Neural crest cell (in vitro differentiated cells): ENCODE measurements around the gene SUPT6H. TPM values are rescaled to one million over a fixed set of nuclear protein-coding genes. Genes with fewer than 3 reads are reported as not detected.
"Not testable (repeated sequence)": the region's sequence is repeated elsewhere in the genome, so short reads cannot be mapped to it uniquely, and the experiment has no call there.

Source experiments
- DNase-seq: peaks from one replicate; pipeline ENCODE4 v3.0.0; 2021; ENCODE audit warnings: low read depth, mixed read lengths, low spot score
- H3K27ac Mint-ChIP-seq: one replicate; pipeline ENCODE4 v1.8.0; 2021; ENCODE audit warnings: mild to moderate bottlenecking, mixed read lengths; ENCODE audit not compliant: unreplicated experiment
- H3K27me3 Mint-ChIP-seq: 2 replicates; pipeline ENCODE4 v1.8.0; 2021; ENCODE audit warnings: low read depth, mild to moderate bottlenecking, mixed read lengths
- H3K36me3 Mint-ChIP-seq: 2 replicates; pipeline ENCODE4 v1.8.0; 2021; ENCODE audit warnings: low read depth, mild to moderate bottlenecking, mixed read lengths
- H3K4me1 Mint-ChIP-seq: 2 replicates; pipeline ENCODE4 v1.8.0; 2021; ENCODE audit warnings: mixed read lengths
- H3K4me3 Mint-ChIP-seq: one replicate; pipeline ENCODE4 v1.8.0; 2021; ENCODE audit warnings: mild to moderate bottlenecking, mixed read lengths
- H3K9me3 Mint-ChIP-seq: 2 replicates; pipeline ENCODE4 v1.8.0; 2021; ENCODE audit warnings: mixed read lengths
- total RNA-seq: library from RNA; stranded (reverse); gene quantifications from 2 replicates; pipeline ENCODE4 v1.2.1, GENCODE V29; 2021
- TF ChIP-seq, protein P1 (sequence below): fragments of 200-600 bp; sonication (generic); conservative IDR thresholded peaks from 2 replicates; pipeline ENCODE4 v1.5.0; 2021; ENCODE audit warnings: antibody characterized with exemption, mild to moderate bottlenecking

SUPT6H gene
- total RNA-seq, 1 donor from 2014 or later = 70.0 TPM

DNA sequence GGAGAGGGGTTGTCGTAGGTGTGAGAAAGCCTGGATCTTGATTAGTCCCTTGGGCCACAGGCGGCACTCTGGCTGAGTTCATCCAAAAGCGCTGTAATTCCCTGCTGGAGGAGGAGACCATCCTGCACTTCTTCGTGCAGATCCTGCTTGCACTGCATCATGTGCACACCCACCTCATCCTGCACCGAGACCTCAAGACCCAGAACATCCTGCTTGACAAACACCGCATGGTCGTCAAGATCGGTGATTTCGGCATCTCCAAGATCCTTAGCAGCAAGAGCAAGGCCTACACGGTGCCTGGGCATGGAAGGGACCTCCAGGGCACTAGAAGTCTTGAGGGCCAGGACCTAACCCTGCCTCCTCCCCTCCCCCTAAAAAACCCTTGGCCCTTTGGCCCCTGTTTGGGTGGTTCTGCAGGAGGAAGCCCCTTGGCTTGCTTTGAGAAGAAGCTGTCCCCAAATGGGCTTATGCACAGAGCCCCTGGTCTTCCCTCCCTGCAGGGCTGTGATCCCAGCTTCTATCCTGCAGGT, 72.8 kb downstream of the SUPT6H start:
- Mint-ChIP-seq H3K27ac (no peak overlapping the region), H3K4me3 (no peak overlapping the region), H3K36me3 (no peaks in the 10 kb centered on the region), H3K27me3 (no peaks in the 10 kb centered on the region), H3K4me1 (peaks cover 7% of the 10 kb centered on the region), H3K9me3 (no peaks in the 10 kb centered on the region)
- no peak for DNase-seq
- TF ChIP-seq, protein P1, sequence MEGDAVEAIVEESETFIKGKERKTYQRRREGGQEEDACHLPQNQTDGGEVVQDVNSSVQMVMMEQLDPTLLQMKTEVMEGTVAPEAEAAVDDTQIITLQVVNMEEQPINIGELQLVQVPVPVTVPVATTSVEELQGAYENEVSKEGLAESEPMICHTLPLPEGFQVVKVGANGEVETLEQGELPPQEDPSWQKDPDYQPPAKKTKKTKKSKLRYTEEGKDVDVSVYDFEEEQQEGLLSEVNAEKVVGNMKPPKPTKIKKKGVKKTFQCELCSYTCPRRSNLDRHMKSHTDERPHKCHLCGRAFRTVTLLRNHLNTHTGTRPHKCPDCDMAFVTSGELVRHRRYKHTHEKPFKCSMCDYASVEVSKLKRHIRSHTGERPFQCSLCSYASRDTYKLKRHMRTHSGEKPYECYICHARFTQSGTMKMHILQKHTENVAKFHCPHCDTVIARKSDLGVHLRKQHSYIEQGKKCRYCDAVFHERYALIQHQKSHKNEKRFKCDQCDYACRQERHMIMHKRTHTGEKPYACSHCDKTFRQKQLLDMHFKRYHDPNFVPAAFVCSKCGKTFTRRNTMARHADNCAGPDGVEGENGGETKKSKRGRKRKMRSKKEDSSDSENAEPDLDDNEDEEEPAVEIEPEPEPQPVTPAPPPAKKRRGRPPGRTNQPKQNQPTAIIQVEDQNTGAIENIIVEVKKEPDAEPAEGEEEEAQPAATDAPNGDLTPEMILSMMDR = no peak

DNA sequence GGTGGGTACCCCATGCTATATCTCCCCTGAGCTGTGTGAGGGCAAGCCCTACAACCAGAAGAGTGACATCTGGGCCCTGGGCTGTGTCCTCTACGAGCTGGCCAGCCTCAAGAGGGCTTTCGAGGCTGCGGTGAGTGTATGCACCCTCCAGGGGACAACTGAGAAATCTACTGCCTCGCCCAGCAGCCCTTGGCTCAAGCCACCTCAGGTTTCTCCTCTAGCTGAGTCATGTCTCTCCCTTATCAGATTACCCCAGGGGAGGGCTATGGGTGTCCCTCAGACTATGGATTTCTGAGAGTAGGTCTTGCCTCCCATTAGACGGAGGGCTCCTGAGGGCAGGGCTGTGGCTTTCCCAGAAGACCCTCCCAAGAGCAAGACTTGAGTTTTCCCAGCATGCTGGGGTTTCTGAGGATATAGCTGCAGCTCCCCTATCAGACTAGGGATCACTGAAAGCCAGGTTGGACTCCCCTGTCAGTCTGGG, 73.3 kb downstream of the SUPT6H start:
- Mint-ChIP-seq H3K36me3 (no peaks in the 10 kb centered on the region), H3K4me3 (no peak overlapping the region), H3K9me3 (no peaks in the 10 kb centered on the region), H3K27me3 (no peaks in the 10 kb centered on the region), H3K27ac (no peak overlapping the region), H3K4me1 (peaks cover 5% of the 10 kb centered on the region)
- TF ChIP-seq, protein P1 = no peak
- no peak for DNase-seq

DNA sequence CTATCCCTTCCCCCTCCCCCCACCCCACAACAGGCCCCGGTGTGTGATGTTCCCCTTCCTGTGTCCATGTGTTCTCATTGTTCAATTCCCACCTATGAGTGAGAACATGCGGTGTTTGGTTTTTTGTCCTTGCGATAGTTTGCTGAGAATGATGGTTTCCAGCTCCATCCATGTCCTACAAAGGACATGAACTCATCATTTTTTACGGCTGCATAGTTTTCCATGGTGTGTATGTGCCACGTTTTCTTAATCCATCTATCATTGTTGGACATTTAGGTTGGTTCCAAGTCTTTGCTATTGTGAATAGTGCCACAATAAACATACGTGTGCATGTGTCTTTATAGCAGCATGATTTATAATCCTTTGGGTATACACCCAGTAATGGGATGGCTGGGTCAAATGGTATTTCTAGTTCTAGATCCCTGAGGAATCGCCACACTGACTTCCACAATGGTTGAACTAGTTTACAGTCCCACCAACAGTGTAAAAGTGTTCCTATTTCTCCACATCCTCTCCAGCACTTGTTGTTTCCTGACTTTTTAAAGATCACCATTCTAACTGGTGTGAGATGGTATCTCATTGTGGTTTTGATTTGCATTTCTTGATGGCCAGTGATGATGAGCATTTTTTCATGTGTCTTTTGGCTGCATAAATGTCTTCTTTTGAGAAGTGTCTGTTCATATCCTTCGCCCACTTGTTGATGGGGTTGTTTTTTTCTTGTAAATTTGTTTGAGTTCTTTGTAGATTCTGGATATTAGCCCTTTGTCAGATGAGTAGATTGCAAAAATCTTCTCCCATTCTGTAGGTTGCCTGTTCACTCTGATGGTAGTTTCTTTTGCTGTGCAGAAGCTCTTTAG, 74.1 kb downstream of the SUPT6H start:
- not testable (repeated sequence) for DNase-seq, H3K4me1 Mint-ChIP-seq, H3K9me3 Mint-ChIP-seq, H3K36me3 Mint-ChIP-seq, H3K27ac Mint-ChIP-seq, H3K27me3 Mint-ChIP-seq, H3K4me3 Mint-ChIP-seq

DNA sequence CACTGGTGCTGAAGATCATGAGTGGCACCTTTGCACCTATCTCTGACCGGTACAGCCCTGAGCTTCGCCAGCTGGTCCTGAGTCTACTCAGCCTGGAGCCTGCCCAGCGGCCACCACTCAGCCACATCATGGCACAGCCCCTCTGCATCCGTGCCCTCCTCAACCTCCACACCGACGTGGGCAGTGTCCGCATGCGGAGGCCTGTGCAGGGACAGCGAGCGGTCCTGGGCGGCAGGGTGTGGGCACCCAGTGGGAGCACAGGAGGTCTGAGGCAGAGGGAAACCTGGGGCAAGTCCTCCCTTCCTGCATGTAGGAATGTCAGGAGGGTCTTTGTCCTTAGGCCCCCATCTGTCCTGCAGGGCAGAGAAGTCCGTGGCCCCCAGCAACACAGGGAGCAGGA, 75.3 kb downstream of the SUPT6H start:
- TF ChIP-seq, protein P1 = no peak
- no peak overlapping the region for H3K4me3 Mint-ChIP-seq
- peaks cover 5% of the 10 kb centered on the region for H3K4me1 Mint-ChIP-seq
- H3K27ac Mint-ChIP-seq = no peak overlapping the region
- no peaks in the 10 kb centered on the region for H3K27me3 Mint-ChIP-seq
- no peak for DNase-seq
- H3K36me3 Mint-ChIP-seq = no peaks in the 10 kb centered on the region
- no peaks in the 10 kb centered on the region for H3K9me3 Mint-ChIP-seq

DNA sequence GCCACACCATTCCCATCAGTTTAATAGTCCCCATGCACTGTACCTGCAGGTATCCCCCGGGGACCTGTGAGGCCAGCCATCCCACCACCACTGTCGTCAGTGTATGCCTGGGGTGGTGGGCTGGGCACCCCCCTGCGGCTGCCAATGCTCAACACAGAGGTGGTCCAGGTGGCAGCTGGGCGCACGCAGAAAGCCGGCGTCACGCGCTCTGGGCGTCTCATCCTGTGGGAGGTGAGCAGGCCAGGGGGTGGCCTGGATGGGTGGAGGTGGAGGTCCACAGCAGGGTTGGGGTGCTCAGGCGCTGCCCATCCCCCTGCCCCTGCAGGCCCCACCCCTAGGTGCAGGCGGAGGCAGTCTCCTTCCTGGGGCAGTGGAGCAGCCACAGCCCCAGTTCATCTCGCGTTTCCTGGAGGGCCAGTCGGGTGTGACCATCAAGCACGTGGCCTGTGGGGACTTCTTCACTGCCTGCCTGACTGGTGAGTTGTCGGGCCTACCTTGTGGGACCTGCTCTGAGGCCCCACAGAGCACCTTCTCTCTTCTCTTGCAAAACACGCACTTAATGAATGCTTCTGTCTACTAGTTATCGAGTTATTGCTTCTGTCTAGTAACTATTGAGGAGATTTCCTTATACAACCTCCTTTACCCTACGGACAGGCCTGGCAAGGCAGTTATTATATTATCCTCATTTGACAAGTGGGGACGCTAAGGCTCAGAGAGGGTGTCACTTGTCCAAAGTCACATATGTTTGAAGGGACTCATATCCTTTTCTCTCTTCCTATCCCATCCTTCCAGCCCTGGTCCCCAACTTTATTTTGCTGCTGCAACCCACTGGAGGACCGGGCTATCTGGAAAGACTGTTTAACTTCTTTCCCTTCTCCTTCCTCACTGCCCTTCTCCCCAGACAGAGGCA, 76.0 kb downstream of the SUPT6H start:
- peak overlapping the region; percentile 19 for H3K4me3 Mint-ChIP-seq
- TF ChIP-seq, protein P1 = no peak
- no peaks in the 10 kb centered on the region for H3K36me3 Mint-ChIP-seq
- peaks cover under 1% of the 10 kb centered on the region for H3K27me3 Mint-ChIP-seq
- H3K4me1 Mint-ChIP-seq = peaks cover 8% of the 10 kb centered on the region
- DNase-seq = no peak
- H3K27ac Mint-ChIP-seq = peak overlapping the region; percentile 52
- no peaks in the 10 kb centered on the region for H3K9me3 Mint-ChIP-seq
